GM12878 (cell line): ENCODE measurements around the gene NPSR1. TPM values are rescaled to one million over a fixed set of nuclear protein-coding genes. Genes with fewer than 3 reads are reported as not detected.

Source experiments
- ATAC-seq: fragments of 200-7000 bp; cut with Tn5 transposase; 3 replicates; pipeline ENCODE4 v1.9.1; 2020; ENCODE audit warnings: mild to moderate bottlenecking, moderate library complexity
- BruUV-seq: library from RNA; stranded (reverse); fragments of 400-500 nt; replicated peaks from 2 replicates; lab custom pipeline; 2021; lab: Mats Ljungman, UMichigan
- CTCF ChIA-PET: fragments of 300-600 bp; sonication (Branson Sonifier 250); formaldehyde crosslinking; extraction: SDS; loops from one replicate; lab custom pipeline; 2021; ENCODE audit warnings: inconsistent platforms; lab: Yijun Ruan, JAX
- POLR2A ChIA-PET: fragments of 350-600 bp; formaldehyde crosslinking; extraction: SDS; loops from one replicate; lab custom pipeline; 2021; ENCODE audit warnings: inconsistent platforms; lab: Charles Lee
- RAD21 ChIA-PET: fragments of 300-600 bp; sonication (Branson Sonifier 250); formaldehyde crosslinking; loops from one replicate; lab custom pipeline; 2023; ENCODE audit warnings: antibody characterized with exemption; ENCODE audit not compliant: unreplicated experiment; lab: Charles Lee
- SMC1A ChIA-PET: fragments of 300-600 bp; sonication (Branson Sonifier 250); formaldehyde crosslinking; loops from one replicate; lab custom pipeline; 2023; ENCODE audit not compliant: unreplicated experiment, uncharacterized antibody; lab: Charles Lee
- DNase-seq: peaks from one replicate; pipeline ENCODE4 v3.0.0-alpha.2; 2011; ENCODE audit warnings: low read depth, low spot score
- FAIRE-seq: peaks from 3 replicates; lab custom pipeline; 2011; peaks lifted over from hg19 to GRCh38; lab: Jason Lieb, UNC
- H2AFZ ChIP-seq: 2 replicates; pipeline ENCODE4 v1.6.0; 2011; ENCODE audit warnings: low read depth, low read length, control low read depth; ENCODE audit not compliant: control insufficient read depth
- H3K27ac ChIP-seq: 2 replicates; pipeline ENCODE4 v1.5.1; 2011; ENCODE audit warnings: control low read depth; ENCODE audit not compliant: control insufficient read depth, insufficient read depth
- H3K27me3 ChIP-seq, 2 experiments: replicated peaks in 1 of 2; 2 replicates each; pipeline versions ENCODE4 v1.6.0 to v1.6.1; 2011; ENCODE audit warnings: low read length in 1 of 2; ENCODE audit not compliant: control insufficient read depth in 2 of 2, insufficient read depth in 2 of 2
- H3K36me3 ChIP-seq, 2 experiments: 2 replicates each; pipeline ENCODE4 v1.5.1; 2011; ENCODE audit warnings: low read length in 1 of 2; ENCODE audit not compliant: control insufficient read depth in 2 of 2, insufficient read depth in 2 of 2
- H3K4me1 ChIP-seq: 2 replicates; pipeline ENCODE4 v1.6.1; 2011; ENCODE audit warnings: mild to moderate bottlenecking, low read length, moderate library complexity, mixed read lengths; ENCODE audit not compliant: control insufficient read depth, insufficient read depth
- H3K4me2 ChIP-seq: 2 replicates; pipeline ENCODE4 v1.6.0; 2011; ENCODE audit warnings: control low read depth; ENCODE audit not compliant: control insufficient read depth, insufficient read depth
- H3K4me3 ChIP-seq: fragments of 200-600 bp; sonication (generic); 2 replicates; pipeline ENCODE4 v1.5.1; 2016
- H3K79me2 ChIP-seq: 2 replicates; pipeline ENCODE4 v1.6.0; 2011; ENCODE audit warnings: low read length; ENCODE audit not compliant: control insufficient read depth, insufficient read depth
- H3K9ac ChIP-seq: 2 replicates; pipeline ENCODE4 v1.8.0; 2011; ENCODE audit warnings: low read length, control low read depth, mixed read lengths; ENCODE audit not compliant: control insufficient read depth, insufficient read depth
- H3K9me3 ChIP-seq: replicated peaks from 3 replicates; pipeline ENCODE4 v1.5.1; 2011; ENCODE audit warnings: mild to moderate bottlenecking, low read length; ENCODE audit not compliant: control insufficient read depth, insufficient read depth
- H4K20me1 ChIP-seq: 2 replicates; pipeline ENCODE4 v1.6.0; 2011; ENCODE audit not compliant: control insufficient read depth, insufficient read depth
- DPF2 ChIP-seq: fragments of 450-650 bp; IDR thresholded peaks from 2 replicates; pipeline ENCODE4 v1.6.1; 2017; ENCODE audit warnings: mild to moderate bottlenecking
- ESRRA ChIP-seq: IDR thresholded peaks from 2 replicates; pipeline ENCODE4 v1.6.1; 2012; ENCODE audit warnings: mild to moderate bottlenecking, low read length, improper control_type of control experiment
- KDM1A ChIP-seq: fragments of 200-600 bp; sonication (generic); IDR thresholded peaks from 2 replicates; pipeline ENCODE4 v1.6.1; 2016; ENCODE audit warnings: borderline replicate concordance
- MYB ChIP-seq: fragments of 150-350 bp; IDR thresholded peaks from 2 replicates; pipeline ENCODE4 v1.6.1; 2014; ENCODE audit warnings: mild to moderate bottlenecking, low read depth, low read length, borderline replicate concordance
- NBN ChIP-seq: fragments of 450-650 bp; IDR thresholded peaks from 2 replicates; pipeline ENCODE4 v1.6.1; 2016
- SMAD1 ChIP-seq: fragments of 450-650 bp; IDR thresholded peaks from 2 replicates; pipeline ENCODE4 v1.6.1; 2018; ENCODE audit warnings: mild to moderate bottlenecking, low read depth; ENCODE audit not compliant: partially characterized antibody
- ZZZ3 ChIP-seq: IDR thresholded peaks from 2 replicates; pipeline ENCODE4 v1.6.1; 2011; ENCODE audit warnings: low read depth; ENCODE audit not compliant: control insufficient read depth, insufficient read length
- WGBS: methylation state at CpG from one replicate; pipeline ENCODE4 v1.1.6; 2016; ENCODE audit warnings: low lambda C conversion rate; ENCODE audit not compliant: insufficient replicate concordance, insufficient coverage; ENCODE audit errors: missing lambda C conversion rate; 5-methylcytosine and 5-hydroxymethylcytosine counted together
- in situ Hi-C: fragments of 300-500 bp; cut with MboI; formaldehyde crosslinking; loops from 9 replicates; pipeline ENCODE4 v1.14.3; 2018; ENCODE audit warnings: mixed read lengths
- intact Hi-C: fragments of 100-400 bp; cut with micrococcal nuclease; formaldehyde crosslinking; loops from one replicate; pipeline ENCODE4 v1.14.2; 2022; ENCODE audit not compliant: unreplicated experiment
- polyA plus RNA-seq, 11 experiments: library from polyadenylated mRNA; depleted of rRNA in 4 of 11; unstranded in 6 of 11; stranded (reverse) in 5 of 11; fragments of >200 nt; fragmentation: Nextera tagmentation in 4 of 11; fragmentation: Illumina TruSeq in 1 of 11; extraction: Ambion mirVana in 4 of 11; extraction: Trizol in 1 of 11; gene quantifications; 1 replicate in 1 of 11; 2 replicates in 10 of 11; pipeline versions ENCODE4 v1.2.1 to v1.2.3, GENCODE V29; 2011 to 2016; ENCODE audit warnings: inconsistent platforms in 2 of 11, missing spikeins in 2 of 11, low read depth in 1 of 11
- total RNA-seq, 4 experiments: library from RNA; depleted of rRNA in 3 of 4; stranded (reverse); fragments of >200 nt in 3 of 4; fragmentation: Illumina TruSeq in 1 of 4; extraction: Trizol in 1 of 4; gene quantifications; 2 replicates each; pipeline versions ENCODE4 v1.2.1 to v1.2.3, GENCODE V29; 2013 to 2021
- TF ChIP-seq, protein P1 (sequence below): IDR thresholded peaks from 2 replicates; pipeline ENCODE4 v1.6.1; 2011; ENCODE audit warnings: mild to moderate bottlenecking, low read depth, low read length, moderate library complexity; ENCODE audit not compliant: insufficient replicate concordance
- TF ChIP-seq, protein P2 (sequence below): IDR thresholded peaks from 2 replicates; pipeline ENCODE4 v1.6.1; 2011; ENCODE audit warnings: borderline replicate concordance, low read depth, mild to moderate bottlenecking, moderate library complexity, mixed read lengths, low read length; ENCODE audit not compliant: insufficient read depth; ENCODE audit errors: extremely low read length
- TF ChIP-seq, protein P3 (sequence below): IDR thresholded peaks from 2 replicates; pipeline ENCODE4 v1.6.1; 2012; ENCODE audit warnings: low read depth, low read length, improper control_type of control experiment
- TF ChIP-seq, protein P4 (sequence below): IDR thresholded peaks from 2 replicates; pipeline ENCODE4 v1.6.1; 2011; ENCODE audit warnings: borderline replicate concordance, low read depth, mild to moderate bottlenecking, moderate library complexity, low read length; ENCODE audit not compliant: insufficient read depth, poor library complexity, severe bottlenecking

Gene NPSR1
- total and polyA plus RNA-seq, 10 of the 15 experiments (the other 5 are each of a cell fraction or from before 2014, with no cell fraction given) = 0.20 TPM; not detected in 9

DNA sequence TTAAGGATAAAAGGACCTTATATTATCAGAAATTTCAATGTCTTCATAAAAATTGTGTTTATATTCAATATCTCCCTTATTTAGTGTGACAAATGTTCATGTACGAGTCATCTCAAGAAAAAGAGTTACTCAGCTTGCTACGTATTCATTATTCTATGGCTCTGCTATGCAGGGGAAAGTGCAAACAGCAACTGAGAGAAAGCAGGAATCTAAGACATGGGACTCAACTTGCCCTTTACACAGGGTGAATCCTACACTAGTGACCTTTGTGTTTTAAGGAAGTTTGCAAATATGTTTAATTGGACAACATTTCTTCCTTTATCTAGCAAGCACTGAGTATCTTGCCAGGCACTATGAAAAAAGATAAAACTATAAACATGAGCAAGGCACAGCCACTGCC is 104.7 kb downstream of the NPSR1 start:
- FAIRE-seq (no peak), DNase-seq (no peak), ATAC-seq (no peak)
- Histone ChIP-seq H3K4me2 (no peak overlapping the region), H3K9ac (no peak overlapping the region), H3K79me2 (no peaks in the 10 kb centered on the region), H3K27ac (no peak overlapping the region), H3K27me3 (no peaks in the 10 kb centered on the region), H3K9me3 (no peaks in the 10 kb centered on the region), H4K20me1 (no peaks in the 10 kb centered on the region), H3K4me3 (no peak overlapping the region), H3K36me3 (no peaks in the 10 kb centered on the region), H3K4me1 (no peaks in the 10 kb centered on the region), H2AFZ (no peak overlapping the region)
- ChIA-PET SMC1A (interaction anchor here (0.6 to 3.4 kb wide), 8 partner anchors 16 to 714 kb away, joined by 3 to 29 read pairs (median 4); no protein-coding TSS in a partner anchor), POLR2A (no interaction called here), RAD21 (interaction anchor here (0.9 to 1.8 kb wide), 3 partner anchors 85 to 272 kb away, joined by 4 to 7 read pairs (median 4); no protein-coding TSS in a partner anchor), CTCF (interaction anchor here (1.0 to 4.8 kb wide), 10 partner anchors 14 to 274 kb away, joined by 3 to 46 read pairs (median 3); partner anchors contain the start of gene DPY19L1)
- in situ Hi-C loops = no loop called here
- 0% methylated on average over 2 of the region's 2 CpGs for WGBS
- TF ChIP-seq, protein P1, sequence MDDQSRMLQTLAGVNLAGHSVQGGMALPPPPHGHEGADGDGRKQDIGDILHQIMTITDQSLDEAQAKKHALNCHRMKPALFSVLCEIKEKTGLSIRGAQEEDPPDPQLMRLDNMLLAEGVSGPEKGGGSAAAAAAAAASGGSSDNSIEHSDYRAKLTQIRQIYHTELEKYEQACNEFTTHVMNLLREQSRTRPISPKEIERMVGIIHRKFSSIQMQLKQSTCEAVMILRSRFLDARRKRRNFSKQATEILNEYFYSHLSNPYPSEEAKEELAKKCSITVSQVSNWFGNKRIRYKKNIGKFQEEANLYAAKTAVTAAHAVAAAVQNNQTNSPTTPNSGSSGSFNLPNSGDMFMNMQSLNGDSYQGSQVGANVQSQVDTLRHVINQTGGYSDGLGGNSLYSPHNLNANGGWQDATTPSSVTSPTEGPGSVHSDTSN = no peak
- BruUV-seq = no TSS peak
- intact Hi-C loops = no loop called here

DNA sequence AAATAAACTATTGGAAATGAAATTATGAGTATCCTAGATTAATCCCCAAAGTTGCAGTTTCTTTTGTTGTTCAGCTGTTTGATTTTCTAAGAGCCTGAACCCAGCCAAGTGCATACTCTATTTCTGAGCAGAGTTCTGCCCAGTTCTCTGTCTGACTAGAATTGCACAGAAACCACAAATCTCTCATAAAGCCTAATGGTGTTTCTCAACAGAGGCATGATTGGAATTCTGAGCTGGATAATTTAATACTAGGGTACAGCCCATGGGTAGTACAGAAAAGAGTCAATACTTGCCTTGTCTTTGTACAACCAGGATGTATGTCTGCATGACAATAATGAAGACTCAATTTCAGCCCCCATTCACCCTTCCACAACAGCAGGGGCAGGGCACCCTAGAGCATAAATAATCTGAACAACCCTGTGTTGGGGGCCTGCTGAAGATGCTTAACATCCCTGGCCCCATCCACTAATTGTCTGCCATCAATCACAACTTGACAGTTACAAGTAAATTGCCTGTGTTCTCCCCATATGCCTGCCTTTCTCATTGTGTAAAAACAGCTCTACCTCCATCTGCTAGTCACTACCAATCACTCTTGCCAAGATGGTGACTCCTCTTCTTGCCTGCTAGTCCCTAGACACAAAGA is 114.4 kb downstream of the NPSR1 start:
- CTCF ChIA-PET = interaction anchor here (0.6 to 1.4 kb wide), 4 partner anchors 12 to 96 kb away, joined by 3 to 4 read pairs (median 4); no protein-coding TSS in a partner anchor
- intact Hi-C loops (no loop called here), in situ Hi-C loops (no loop called here)
- no peak overlapping the region for H3K9ac ChIP-seq
- H3K27me3 ChIP-seq = no peaks in the 10 kb centered on the region
- ATAC-seq (no peak), DNase-seq (no peak), FAIRE-seq (no peak)
- SMC1A ChIA-PET = interaction anchor here (0.8 to 1.1 kb wide), 2 partner anchors 9 to 10 kb away, joined by 3 read pairs; no protein-coding TSS in a partner anchor
- H3K9me3 ChIP-seq = no peaks in the 10 kb centered on the region
- H3K4me2 ChIP-seq = no peak overlapping the region
- H4K20me1 ChIP-seq = no peaks in the 10 kb centered on the region
- H3K36me3 ChIP-seq = no peaks in the 10 kb centered on the region
- BruUV-seq = no TSS peak
- H3K4me3 ChIP-seq = no peak overlapping the region
- POLR2A ChIA-PET = no interaction called here
- RAD21 ChIA-PET = interaction anchor here (1.4 kb wide), 1 partner anchor 12 kb away, joined by 4 read pairs; no protein-coding TSS in a partner anchor
- no peaks in the 10 kb centered on the region for H3K79me2 ChIP-seq
- H3K27ac ChIP-seq = no peak overlapping the region
- no peak overlapping the region for H2AFZ ChIP-seq
- no peaks in the 10 kb centered on the region for H3K4me1 ChIP-seq
- TF ChIP-seq, protein P2, sequence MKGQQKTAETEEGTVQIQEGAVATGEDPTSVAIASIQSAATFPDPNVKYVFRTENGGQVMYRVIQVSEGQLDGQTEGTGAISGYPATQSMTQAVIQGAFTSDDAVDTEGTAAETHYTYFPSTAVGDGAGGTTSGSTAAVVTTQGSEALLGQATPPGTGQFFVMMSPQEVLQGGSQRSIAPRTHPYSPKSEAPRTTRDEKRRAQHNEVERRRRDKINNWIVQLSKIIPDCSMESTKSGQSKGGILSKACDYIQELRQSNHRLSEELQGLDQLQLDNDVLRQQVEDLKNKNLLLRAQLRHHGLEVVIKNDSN = no peak
- TF ChIP-seq, protein P3, sequence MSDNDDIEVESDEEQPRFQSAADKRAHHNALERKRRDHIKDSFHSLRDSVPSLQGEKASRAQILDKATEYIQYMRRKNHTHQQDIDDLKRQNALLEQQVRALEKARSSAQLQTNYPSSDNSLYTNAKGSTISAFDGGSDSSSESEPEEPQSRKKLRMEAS = no peak
- TF ChIP-seq ESRRA = no peak
- TF ChIP-seq DPF2 = no peak
- TF ChIP-seq, protein P4, sequence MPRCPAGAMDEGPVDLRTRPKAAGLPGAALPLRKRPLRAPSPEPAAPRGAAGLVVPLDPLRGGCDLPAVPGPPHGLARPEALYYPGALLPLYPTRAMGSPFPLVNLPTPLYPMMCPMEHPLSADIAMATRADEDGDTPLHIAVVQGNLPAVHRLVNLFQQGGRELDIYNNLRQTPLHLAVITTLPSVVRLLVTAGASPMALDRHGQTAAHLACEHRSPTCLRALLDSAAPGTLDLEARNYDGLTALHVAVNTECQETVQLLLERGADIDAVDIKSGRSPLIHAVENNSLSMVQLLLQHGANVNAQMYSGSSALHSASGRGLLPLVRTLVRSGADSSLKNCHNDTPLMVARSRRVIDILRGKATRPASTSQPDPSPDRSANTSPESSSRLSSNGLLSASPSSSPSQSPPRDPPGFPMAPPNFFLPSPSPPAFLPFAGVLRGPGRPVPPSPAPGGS = no peak
- no peak for TF ChIP-seq SMAD1
- no peak for TF ChIP-seq NBN
- no peak for TF ChIP-seq MYB
- TF ChIP-seq KDM1A = no peak
- TF ChIP-seq ZZZ3 = no peak
